Motor neuron (in vitro differentiated cells): Measurements from ENCODE around the gene ARMC3. TPM values are rescaled to one million over a fixed set of nuclear protein-coding genes. Genes with fewer than 3 reads are reported as not detected.

Source experiments
- ATAC-seq, 8 experiments: fragments of 200-7000 bp; cut with Tn5 transposase; replicated peaks in 6 of 8; 2 replicates each; pipeline ENCODE4 v1.8.0; 2021; ENCODE audit warnings: mild to moderate bottlenecking in 8 of 8, moderate library complexity in 8 of 8
- H3K27ac ChIP-seq, 2 donors: fragments of 250-450 bp; sonication (Bioruptor Pico); 2 replicates each; pipeline ENCODE4 v1.9.0; 2021; ENCODE audit warnings: antibody characterized with exemption in 2 of 2, mild to moderate bottlenecking in 2 of 2, moderate library complexity in 1 of 2
- H3K4me1 ChIP-seq, 2 donors: fragments of 250-450 bp; sonication (Bioruptor Pico); replicated peaks in 1 of 2; 2 replicates each; pipeline ENCODE4 v1.6.1; 2021; ENCODE audit warnings: antibody characterized with exemption in 2 of 2, mild to moderate bottlenecking in 2 of 2, moderate library complexity in 1 of 2
- H3K4me3 ChIP-seq, 5 donors: fragments of 250-450 bp; sonication (Bioruptor Pico); 2 replicates each; pipeline ENCODE4 v1.9.0; 2021; ENCODE audit warnings: antibody characterized with exemption in 5 of 5, mild to moderate bottlenecking in 5 of 5, moderate library complexity in 4 of 5
- WGBS, 10 experiments: fragments of 450-650 bp; shearing (Covaris generic); methylation state at CpG; one replicate each; pipeline ENCODE4 v1.0.0; 2022; 5-methylcytosine and 5-hydroxymethylcytosine counted together
- in situ Hi-C, 9 experiments: fragments of 400-800 bp; cut with MboI; loops; one replicate each; pipeline ENCODE4 v1.15.0; 2021; ENCODE audit warnings: low sequenced_read_pairs in 9 of 9, low pct_unique_long_range_greater_than_20kb in 2 of 9; ENCODE audit not compliant: unreplicated experiment in 9 of 9
- total RNA-seq, 8 experiments: library from RNA; unstranded; fragments of 300-600 nt; gene quantifications; 2 replicates each; pipeline versions ENCODE4 v1.2.3 to v1.2.4, GENCODE V29; 2022

ARMC3 gene
- total RNA-seq, 8 experiments from 2014 or later, result 0.21 to 43.8 (median 0.92) TPM

DNA sequence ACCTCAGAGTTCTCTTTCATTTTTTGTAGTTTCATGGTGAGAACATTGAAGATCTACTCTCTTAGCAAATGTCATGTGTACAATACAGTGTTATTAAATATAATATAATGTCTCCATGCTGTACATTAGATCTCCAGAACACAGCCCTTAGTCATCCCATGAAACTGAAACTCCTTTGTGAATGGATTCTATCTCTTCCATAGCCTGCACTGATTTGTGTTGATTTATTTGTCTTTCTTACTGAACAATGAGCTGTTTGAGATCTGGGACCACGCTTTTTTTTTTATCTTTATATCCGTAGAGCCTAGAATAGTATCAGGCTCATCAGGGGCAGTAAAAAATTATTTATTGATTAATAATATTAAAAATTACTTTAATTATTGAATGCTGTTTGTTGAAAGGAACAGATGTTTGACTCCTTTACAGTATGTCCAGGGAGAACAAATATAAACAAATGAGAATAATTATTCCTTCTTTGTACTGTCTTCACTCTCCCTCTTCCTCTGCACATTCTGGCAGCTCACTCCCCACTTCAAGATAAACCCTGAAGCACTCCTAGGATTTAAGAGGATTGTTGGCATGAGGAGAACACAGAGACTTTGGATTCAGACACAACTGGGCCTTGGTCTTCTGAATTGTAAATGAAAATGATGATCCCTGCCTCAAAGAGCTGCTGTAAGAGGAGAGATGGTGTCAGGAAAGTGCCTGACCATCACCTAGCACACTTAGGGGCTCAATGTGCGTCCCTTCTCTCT lies 85.9 kb downstream of the ARMC3 start:
- in situ Hi-C loops, result no loop called here
- ATAC-seq, result no peak
- H3K4me3 ChIP-seq, result no peak overlapping the region
- H3K27ac ChIP-seq, result no peak overlapping the region
- H3K4me1 ChIP-seq, result no peaks in the 10 kb centered on the region
- 0 to 100% (median 74%) methylated on average over 1 to 3 of the region's 3 CpGs for WGBS, 10 experiments

DNA sequence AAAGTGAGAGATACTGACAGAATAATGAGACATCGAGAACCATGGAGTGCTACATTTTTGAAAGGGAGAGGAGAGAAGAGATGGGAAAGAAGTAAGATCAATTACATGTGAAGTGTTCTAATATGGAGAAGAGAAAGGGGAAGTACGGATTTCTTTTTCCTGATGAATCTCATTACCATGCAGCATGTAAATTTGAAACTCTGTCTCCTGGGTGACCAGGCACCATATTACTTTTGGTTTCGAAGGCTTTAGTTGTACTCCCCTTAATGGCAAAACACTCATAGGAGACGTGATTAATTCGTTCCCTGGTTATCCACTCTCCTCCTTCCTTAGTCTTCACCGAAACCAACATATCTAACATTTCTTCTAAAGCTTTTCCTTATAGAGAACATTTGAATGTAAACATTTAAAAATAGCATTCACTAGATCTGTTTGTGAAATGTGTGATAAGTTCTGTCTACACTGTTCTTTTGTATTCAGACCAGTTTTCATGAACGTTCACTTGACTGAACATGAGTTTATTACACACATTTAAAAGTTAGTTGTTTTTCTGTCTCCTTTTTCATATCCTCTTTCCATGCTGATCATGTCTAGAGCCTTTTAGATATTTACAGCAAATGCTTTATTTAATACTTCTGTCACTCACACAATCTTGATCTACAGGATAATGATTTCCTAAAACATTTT lies 87.3 kb downstream of the ARMC3 start:
- H3K4me1 ChIP-seq, result no peaks in the 10 kb centered on the region
- peak in 1 of 8 experiments; percentile 29 for ATAC-seq
- no peak overlapping the region for H3K27ac ChIP-seq
- in situ Hi-C loops, result no loop called here
- no peak overlapping the region for H3K4me3 ChIP-seq
- 43 to 93% (median 80%) methylated on average over 1 to 7 of the region's 7 CpGs for WGBS, 10 experiments

DNA sequence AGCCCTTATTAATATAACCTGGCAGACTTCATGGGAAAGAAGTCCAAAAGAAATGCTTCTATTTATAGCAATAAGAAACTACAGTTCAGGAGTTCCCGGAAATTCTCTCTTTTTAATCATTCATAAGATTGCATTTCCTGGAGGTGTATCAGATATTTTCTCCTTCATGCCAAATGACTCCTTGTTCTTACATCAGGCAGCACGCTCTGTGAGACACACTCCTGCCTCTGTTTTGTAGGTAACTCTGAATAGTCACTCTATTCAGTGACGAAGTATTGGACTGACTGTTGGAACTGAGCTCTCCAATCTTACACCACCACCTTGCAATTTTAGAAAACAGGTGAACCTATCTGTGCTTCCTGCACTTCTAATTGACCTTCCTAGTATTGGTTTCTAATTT lies 88.8 kb downstream of the ARMC3 start:
- WGBS, 10 experiments, result 0 to 100% (median 90%) methylated on average over 1 to 3 of the region's 3 CpGs
- H3K27ac ChIP-seq, result no peak overlapping the region
- no peaks in the 10 kb centered on the region for H3K4me1 ChIP-seq
- H3K4me3 ChIP-seq, result no peak overlapping the region
- no peak for ATAC-seq
- in situ Hi-C loops, result no loop called here

DNA sequence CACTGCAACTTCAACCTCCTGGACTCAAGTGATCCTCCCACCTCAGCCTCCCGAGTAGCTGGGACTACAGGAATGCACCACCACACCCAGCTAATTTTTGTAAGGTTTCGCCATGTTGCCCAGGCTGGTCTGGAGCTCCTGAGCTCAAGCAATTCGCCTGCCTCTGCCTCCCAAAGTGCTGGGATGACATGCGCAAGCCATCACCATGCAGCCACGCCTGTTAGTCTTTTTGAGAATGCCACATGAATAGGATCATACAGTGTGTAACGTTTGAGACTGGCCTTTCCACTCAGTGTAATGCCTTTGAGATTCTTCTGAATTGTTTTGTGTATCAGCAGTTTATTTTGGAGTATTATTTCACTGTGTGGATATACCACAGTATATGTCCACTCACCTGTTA lies 91.8 kb downstream of the ARMC3 start:
- peak in 3 of 8 experiments; percentile 58 to 98 (median 94) for ATAC-seq
- in situ Hi-C loops, result no loop called here
- Histone ChIP-seq H3K4me3 (no peak overlapping the region), H3K27ac (no peak overlapping the region), H3K4me1 (no peaks in the 10 kb centered on the region)
- 0 to 93% (median 72%) methylated on average over 1 to 5 of the region's 6 CpGs for WGBS, 10 experiments

DNA sequence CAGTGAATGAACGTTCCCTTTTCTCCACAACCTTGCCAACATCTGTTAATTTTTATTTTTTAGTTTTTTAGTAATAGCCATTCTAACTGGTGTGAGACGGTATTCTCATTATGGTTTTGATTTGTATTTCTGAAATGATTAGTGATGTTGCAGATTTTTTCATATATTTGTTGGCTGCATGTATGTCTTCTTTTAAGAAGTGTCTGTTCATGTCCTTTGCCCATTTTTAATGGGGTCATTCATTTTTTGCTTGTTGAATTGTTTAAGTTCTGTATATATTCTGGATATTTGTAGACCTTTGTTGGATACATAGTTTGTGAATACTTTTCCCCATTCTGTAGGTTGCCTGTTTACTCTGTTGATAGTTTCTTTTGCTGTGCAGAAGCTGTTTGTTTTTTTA lies 93.6 kb downstream of the ARMC3 start:
- ATAC-seq, result no peak
- H3K27ac ChIP-seq, result no peak overlapping the region
- WGBS, 10 experiments, result 6 to 100% (median 83%) methylated on average over 1 to 2 of the region's 2 CpGs; no CpG with 5 or more reads in 1 of the 10 experiments
- H3K4me1 ChIP-seq, result no peaks in the 10 kb centered on the region
- no peak overlapping the region for H3K4me3 ChIP-seq
- in situ Hi-C loops, result no loop called here

DNA sequence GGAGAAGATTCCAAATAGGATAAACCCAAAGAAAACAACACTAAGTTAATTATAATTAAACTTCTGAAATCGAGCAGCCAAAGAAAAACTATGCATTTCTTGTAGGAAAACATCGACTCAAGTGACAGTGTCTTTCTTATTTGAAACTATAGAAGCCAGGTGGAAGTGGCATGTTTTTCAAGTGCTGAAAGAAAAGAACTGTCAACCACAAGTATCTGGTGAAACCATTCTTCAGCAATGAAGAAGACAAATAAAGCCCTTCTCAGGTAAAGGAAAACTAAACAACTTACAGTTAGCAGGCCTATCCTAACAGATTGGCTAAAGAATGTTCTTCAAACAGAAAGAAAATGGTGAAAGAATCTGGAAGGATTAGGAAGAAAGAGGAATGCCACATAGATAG lies 96.1 kb downstream of the ARMC3 start:
- H3K4me1 ChIP-seq, result no peaks in the 10 kb centered on the region
- no peak for ATAC-seq
- in situ Hi-C loops, result no loop called here
- H3K27ac ChIP-seq, result no peak overlapping the region
- 13 to 94% (median 62%) methylated on average over 1 to 2 of the region's 2 CpGs for WGBS, 10 experiments
- no peak overlapping the region for H3K4me3 ChIP-seq

DNA sequence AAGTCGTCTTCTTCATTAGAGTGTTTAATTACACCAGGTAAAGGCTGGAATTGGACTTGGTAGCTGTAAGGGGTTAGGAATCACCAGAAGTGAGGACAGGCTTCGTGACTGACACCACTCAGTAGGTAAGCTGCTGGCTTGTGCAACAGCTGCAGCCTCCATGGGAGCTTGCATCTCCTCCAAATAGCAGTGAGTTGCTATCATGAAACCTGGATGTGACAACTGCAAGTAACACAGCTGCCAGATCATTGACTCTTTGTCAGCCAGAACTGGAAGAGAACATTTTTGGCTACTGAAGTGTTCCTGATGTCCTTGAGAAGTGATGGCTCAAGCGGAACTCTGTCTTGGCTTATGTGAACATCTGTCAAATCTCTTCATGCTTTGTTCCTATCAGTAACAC lies 103.5 kb downstream of the ARMC3 start:
- ATAC-seq, result no peak
- Histone ChIP-seq H3K4me1 (no peaks in the 10 kb centered on the region), H3K4me3 (no peak overlapping the region), H3K27ac (no peak overlapping the region)
- in situ Hi-C loops, result no loop called here
- 40 to 100% (median 90%) methylated on average over 1 to 3 of the region's 3 CpGs; no CpG with 5 or more reads in 1 of the 10 experiments for WGBS, 10 experiments

DNA sequence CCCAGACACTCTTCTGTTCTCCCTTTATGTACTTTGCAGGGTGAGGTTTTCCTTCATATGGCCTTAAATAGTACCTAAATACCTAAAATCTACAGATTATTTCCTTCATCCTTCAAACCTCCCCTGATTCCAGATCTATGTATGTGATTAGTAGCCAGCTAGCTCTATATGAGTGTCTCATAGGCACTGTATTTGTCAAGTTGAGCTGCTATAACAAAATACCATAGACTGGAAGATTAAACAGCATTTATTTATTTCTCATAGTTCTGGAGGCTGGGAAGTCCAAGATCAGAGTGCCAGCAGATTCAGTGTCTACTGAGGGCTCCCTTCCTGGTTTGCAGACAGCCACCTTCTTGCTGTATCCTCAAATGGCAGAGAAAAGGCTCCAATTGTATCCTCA lies 106.9 kb downstream of the ARMC3 start:
- no peak overlapping the region for H3K27ac ChIP-seq
- in situ Hi-C loops, result no loop called here
- peaks cover 3 to 4% of the 10 kb centered on the region in 2 donors for H3K4me1 ChIP-seq
- H3K4me3 ChIP-seq, result no peak overlapping the region
- no peak for ATAC-seq

DNA sequence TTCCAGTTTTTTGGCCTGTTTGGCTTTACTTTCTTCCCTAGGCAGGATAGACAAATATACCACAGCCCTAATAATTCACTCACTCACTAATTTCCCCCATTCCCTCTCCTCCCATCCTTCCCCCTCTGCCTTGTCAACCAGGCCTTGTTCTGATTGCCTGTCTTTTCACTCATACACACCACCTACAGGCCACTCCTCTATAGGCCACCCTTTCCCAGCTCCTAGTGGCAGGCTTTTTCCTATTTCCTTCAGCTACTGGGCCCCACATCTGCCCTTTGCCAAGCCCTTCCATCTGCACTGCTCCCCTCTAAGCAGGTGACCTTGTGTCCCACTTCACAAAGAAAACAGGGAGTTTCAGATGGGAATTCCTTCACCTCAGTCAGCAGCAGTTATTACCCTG lies 107.7 kb downstream of the ARMC3 start:
- in situ Hi-C loops, result no loop called here
- no peak overlapping the region for H3K4me3 ChIP-seq
- peak in 7 of 8 experiments; percentile 29 to 83 (median 46) for ATAC-seq
- no peak overlapping the region for H3K27ac ChIP-seq
- peaks cover 3 to 4% of the 10 kb centered on the region in 2 donors for H3K4me1 ChIP-seq

DNA sequence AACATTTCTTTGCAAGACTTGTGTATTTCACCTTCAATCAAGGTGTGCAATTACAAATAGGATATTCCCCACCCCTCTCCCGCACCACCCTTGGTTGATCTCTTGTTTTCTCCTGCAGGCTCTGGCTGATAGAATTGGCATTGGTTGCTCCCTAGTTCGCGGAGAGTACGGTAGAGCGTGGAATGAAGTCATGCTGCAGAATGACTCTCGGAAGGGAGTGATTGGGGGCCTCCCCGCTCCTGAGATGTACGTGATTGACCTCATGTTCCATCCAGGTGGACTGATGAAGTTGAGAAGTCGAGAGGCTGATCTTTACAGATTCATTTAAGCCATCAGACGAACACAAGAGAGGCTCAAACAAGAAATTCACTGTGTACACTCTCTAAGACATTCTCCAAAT lies 109.3 kb downstream of the ARMC3 start:
- peaks cover 3 to 4% of the 10 kb centered on the region in 2 donors for H3K4me1 ChIP-seq
- no peak overlapping the region for H3K4me3 ChIP-seq
- H3K27ac ChIP-seq, result no peak overlapping the region
- ATAC-seq, result peak in 2 of 8 experiments; percentile 14 to 25
- in situ Hi-C loops, result no loop called here
- 60 to 100% (median 82%) methylated on average over 1 to 9 of the region's 10 CpGs; no CpG with 5 or more reads in 2 of the 10 experiments for WGBS, 10 experiments

DNA sequence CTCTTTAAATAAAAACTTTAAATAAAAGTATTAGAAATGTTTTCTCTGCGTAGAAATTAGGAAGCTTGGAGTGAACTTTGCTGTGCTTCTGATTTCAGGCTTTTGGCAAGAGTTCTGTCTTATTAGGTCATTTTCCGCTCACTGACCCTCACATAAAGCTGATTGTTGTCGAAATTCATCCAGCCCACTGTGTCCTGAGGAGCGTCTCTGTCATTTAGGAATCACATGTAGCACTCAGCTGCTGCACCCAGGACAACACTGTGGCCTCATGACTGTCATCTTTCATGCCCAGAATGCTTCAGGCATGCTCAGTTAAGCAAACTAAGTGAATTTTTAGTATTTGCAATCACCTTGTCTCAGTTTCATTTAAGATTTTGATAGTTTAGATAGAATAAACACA lies 109.7 kb downstream of the ARMC3 start:
- Histone ChIP-seq H3K27ac (no peak overlapping the region), H3K4me1 (peaks cover 3 to 4% of the 10 kb centered on the region in 2 donors), H3K4me3 (no peak overlapping the region)
- peak in 5 of 8 experiments; percentile 40 to 93 (median 81) for ATAC-seq
- in situ Hi-C loops, result no loop called here
- 10 to 100% (median 68%) methylated on average over 1 to 4 of the region's 4 CpGs; no CpG with 5 or more reads in 2 of the 10 experiments for WGBS, 10 experiments

DNA sequence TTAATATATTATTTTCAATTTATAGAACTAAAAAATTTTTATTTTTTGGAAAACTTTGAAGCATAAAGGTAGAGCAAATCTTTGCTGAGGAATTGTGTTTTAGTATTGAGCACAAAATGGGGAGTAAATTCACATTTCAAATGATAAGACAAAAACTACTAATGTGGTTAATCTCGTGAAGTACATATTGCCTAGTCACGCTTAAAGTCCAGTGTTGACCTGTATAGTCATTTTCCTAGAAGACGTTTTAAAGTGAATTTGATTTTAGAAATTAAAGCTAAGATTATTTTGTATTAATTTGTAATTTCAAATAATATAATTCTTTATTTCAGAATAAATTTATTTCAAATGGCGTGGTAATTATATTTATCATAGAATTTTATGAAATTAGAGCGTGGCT lies 110.3 kb downstream of the ARMC3 start:
- no peak overlapping the region for H3K27ac ChIP-seq

DNA sequence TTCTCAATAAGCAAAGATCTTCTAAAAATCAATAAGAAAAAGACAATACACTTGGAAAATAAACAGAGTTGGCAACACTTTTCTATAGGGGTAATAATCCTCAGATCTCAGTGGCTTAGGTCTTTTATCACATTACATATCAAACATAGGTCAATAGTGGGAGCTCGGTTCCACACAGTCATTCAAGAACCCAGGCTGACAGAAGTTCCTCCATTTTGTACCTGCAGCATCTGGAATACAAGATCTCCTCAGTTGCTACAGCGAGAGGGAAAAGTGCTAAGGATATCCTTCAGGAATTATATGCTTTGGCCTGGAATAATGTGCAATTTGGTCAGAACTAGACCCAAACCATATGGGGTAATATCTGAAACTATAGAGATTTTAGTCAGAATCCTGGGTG lies 112.1 kb downstream of the ARMC3 start:
- Histone ChIP-seq H3K4me3 (no peak overlapping the region), H3K4me1 (peaks cover 3 to 4% of the 10 kb centered on the region in 2 donors), H3K27ac (no peak overlapping the region)
- no peak for ATAC-seq
- in situ Hi-C loops, result no loop called here
- WGBS, 10 experiments, result 40 to 100% (median 82%) methylated on average over 1 to 2 of the region's 2 CpGs; no CpG with 5 or more reads in 4 of the 10 experiments

More for the DNA sequence above, 110.3 kb downstream of the ARMC3 start:
- in situ Hi-C loops, result no loop called here
- 48 to 100% (median 86%) methylated on average over 3 to 5 of the region's 5 CpGs for WGBS, 10 experiments
- no peak overlapping the region for H3K4me3 ChIP-seq
- H3K4me1 ChIP-seq, result peaks cover 3 to 4% of the 10 kb centered on the region in 2 donors
- ATAC-seq, result no peak
